H1 (cell line): Measurements from ENCODE around the gene COX6A1. TPM values are rescaled to one million over a fixed set of nuclear protein-coding genes. Genes with fewer than 3 reads are reported as not detected.

ENCODE experiments used
- ATF2 ChIP-seq: IDR thresholded peaks from 2 replicates; pipeline ENCODE4 v1.6.1; 2012; ENCODE audit warnings: low read length, inconsistent platforms
- BRCA1 ChIP-seq: IDR thresholded peaks from 2 replicates; pipeline ENCODE4 v1.6.1; 2012; ENCODE audit warnings: low read depth, low read length, improper control_type of control experiment
- CBX5 ChIP-seq: fragments of 300-800, 300-1000 bp; sonication (generic); IDR thresholded peaks from 2 replicates; pipeline ENCODE4 v1.7.1; 2016; ENCODE audit warnings: antibody characterized with exemption, low read length, low read depth
- CHD1 ChIP-seq: IDR thresholded peaks from 2 replicates; pipeline ENCODE4 v1.6.1; 2012; ENCODE audit warnings: low read depth, low read length, improper control_type of control experiment
- GTF2F1 ChIP-seq: IDR thresholded peaks from 2 replicates; pipeline ENCODE4 v1.6.1; 2012; ENCODE audit warnings: low read depth, low read length, improper control_type of control experiment, borderline replicate concordance
- HDAC6 ChIP-seq: IDR thresholded peaks from one replicate; pipeline ENCODE4 v1.7.1; 2012; ENCODE audit warnings: low read depth, mild to moderate bottlenecking, inconsistent platforms, low read length, moderate library complexity
- JUN ChIP-seq: IDR thresholded peaks from 2 replicates; pipeline ENCODE4 v1.6.1; 2011; ENCODE audit warnings: low read depth, mild to moderate bottlenecking, improper control_type of control experiment, low read length
- JUND ChIP-seq: IDR thresholded peaks from 2 replicates; pipeline ENCODE4 v1.6.1; 2011; ENCODE audit warnings: mild to moderate bottlenecking, improper control_type of control experiment, low read length
- MAFK ChIP-seq: IDR thresholded peaks from 2 replicates; pipeline ENCODE4 v1.6.1; 2012; ENCODE audit warnings: low read depth, mild to moderate bottlenecking, improper control_type of control experiment, low read length
- MAX ChIP-seq: IDR thresholded peaks from 2 replicates; pipeline ENCODE4 v1.6.1; 2012; ENCODE audit warnings: inconsistent platforms
- POLR2AphosphoS5 ChIP-seq: IDR thresholded peaks from 2 replicates; pipeline ENCODE4 v1.6.1; 2011; ENCODE audit warnings: low read depth, low read length
- RNF2 ChIP-seq: fragments of 200-900, 300-1000 bp; sonication (generic); IDR thresholded peaks from 2 replicates; pipeline ENCODE4 v1.7.1; 2016; ENCODE audit warnings: borderline replicate concordance, low read depth, mild to moderate bottlenecking, antibody characterized with exemption, low read length; ENCODE audit not compliant: poor library complexity, severe bottlenecking; ENCODE audit errors: missing control alignments
- RXRA ChIP-seq: IDR thresholded peaks from 2 replicates; pipeline ENCODE4 v1.6.1; 2011; ENCODE audit warnings: low read depth, mild to moderate bottlenecking, low read length, moderate library complexity; ENCODE audit not compliant: insufficient read depth
- SIN3A ChIP-seq, 2 experiments: IDR thresholded peaks in 1 of 2; conservative IDR thresholded peaks in 1 of 2; 2 replicates each; pipeline ENCODE4 v1.6.1; 2011 to 2012; ENCODE audit warnings: low read length in 2 of 2, improper control_type of control experiment in 1 of 2, low read depth in 1 of 2, mild to moderate bottlenecking in 1 of 2
- TAF1 ChIP-seq: IDR thresholded peaks from 2 replicates; pipeline ENCODE4 v1.6.1; 2011; ENCODE audit warnings: mild to moderate bottlenecking, low read depth, low read length
- TAF7 ChIP-seq: optimal IDR thresholded peaks from 2 replicates; pipeline ENCODE3; 2011; ENCODE audit warnings: low read depth, mild to moderate bottlenecking, inconsistent platforms, low read length, moderate library complexity, borderline replicate concordance
- TBP ChIP-seq: IDR thresholded peaks from 2 replicates; pipeline ENCODE4 v1.6.1; 2011; ENCODE audit warnings: low read depth, low read length, improper control_type of control experiment
- TEAD4 ChIP-seq: IDR thresholded peaks from 2 replicates; pipeline ENCODE4 v1.6.1; 2012; ENCODE audit warnings: low read depth, low read length, inconsistent platforms, mixed read lengths
- polyA plus RNA-seq, 7 experiments: library from polyadenylated mRNA; depleted of rRNA in 3 of 7; stranded (reverse) in 5 of 7; unstranded in 2 of 7; fragments of >200 nt in 5 of 7; fragments of 200-250 nt in 2 of 7; gene quantifications; 1 replicate in 5 of 7; 2 replicates in 1 of 7; 4 replicates in 1 of 7; pipeline versions ENCODE4 v1.2.1 to v1.2.3, GENCODE V29; 2011 to 2013; ENCODE audit warnings: missing spikeins in 2 of 7, mixed read lengths in 2 of 7
- total RNA-seq: library from RNA; stranded (reverse); fragmentation: NEBNext Ultra II Directional; extraction: Animal tissue kit (Norgen Biotek cat#: 25700); gene quantifications from 2 replicates; pipeline ENCODE4 v1.2.1, GENCODE V29; 2021

The COX6A1 gene
- total and polyA plus RNA-seq, 2 of the 8 experiments (the other 6 are each of a cell fraction or from before 2014, with no cell fraction given), result 437 to 2,792 TPM

- TF ChIP-seq TBP (no peak), POLR2AphosphoS5 (0 out of 2 replicates have a peak, but pooled peaks have one; percentile 25), GTF2F1 (no peak), ATF2 (no peak), TAF1 (no peak), HDAC6 (no peak), JUN (no peak), RNF2 (no peak), RXRA (no peak), BRCA1 (no peak), JUND (no peak), TEAD4 (no peak), CHD1 (no peak), TAF7 (no peak), MAX (peak; percentile 79), MAFK (no peak), CBX5 (no peak), SIN3A (conservative IDR thresholded peaks at IDR 0.05 in 1 of 2, IDR thresholded peaks at IDR 0.05 in 1 of 2; ENCODE audit: low read depth in 1 of 2, low read length in 2 of 2) (no peak)
- TF ChIP-seq, all 59 proteins: peak for 4
Measured at GRCh38 chr12:120402217-120402616, 35.7 kb upstream of the COX6A1 start (continued).
